K562 (cell line): ENCODE measurements around the gene LIPT1. TPM values are rescaled to one million over a fixed set of nuclear protein-coding genes. Genes with fewer than 3 reads are reported as not detected.

Experiments used
- ATAC-seq: fragments of 200-7000 bp; cut with Tn5 transposase; 3 replicates; pipeline ENCODE4 v1.9.1; 2020; ENCODE audit warnings: moderate library complexity
- BruUV-seq: library from RNA; stranded (reverse); fragments of 400-500 nt; replicated peaks from 2 replicates; lab custom pipeline; 2021; lab: Mats Ljungman, UMichigan
- CTCF ChIA-PET: fragments of 300-600 bp; formaldehyde crosslinking; extraction: SDS; loops from one replicate; lab custom pipeline; 2021; ENCODE audit warnings: low intra/inter-chr PET ratio; lab: Yijun Ruan, JAX
- POLR2A ChIA-PET: fragments of 300-600, 350-650 bp; sonication (Branson Sonifier 250); formaldehyde crosslinking; extraction: SDS; loops from one replicate; lab custom pipeline; 2021; ENCODE audit warnings: antibody characterized with exemption, inconsistent platforms; lab: Yijun Ruan, JAX
- DNase-seq, 4 experiments: peaks; one replicate each; pipeline versions ENCODE4 v3.0.0 to v3.0.0-alpha.2; 2011 to 2018; ENCODE audit warnings: low spot score in 3 of 4, mixed read lengths in 3 of 4; ENCODE audit errors: extremely low read depth in 1 of 4
- FAIRE-seq: peaks from 2 replicates; lab custom pipeline; 2011; peaks lifted over from hg19 to GRCh38; lab: Jason Lieb, UNC
- H2AFZ ChIP-seq: 2 replicates; pipeline ENCODE4 v1.6.0; 2011; ENCODE audit warnings: low read depth, low read length, control low read depth, inconsistent platforms
- H3K27ac ChIP-seq: fragments of 200-600 bp; 3 replicates; pipeline ENCODE4 v1.8.0; 2011; ENCODE audit warnings: low read depth, mild to moderate bottlenecking, control low read depth, inconsistent platforms, low read length, moderate library complexity, mixed read lengths; ENCODE audit errors: extremely low read depth
- H3K27me3 ChIP-seq, 2 experiments: fragments of 300-600 bp in 1 of 2; 2 replicates in 1 of 2; 3 replicates in 1 of 2; pipeline versions ENCODE4 v1.6.0 to v1.8.0; 2011; ENCODE audit warnings: inconsistent platforms in 2 of 2, low read length in 2 of 2, mild to moderate bottlenecking in 1 of 2, mixed read lengths in 1 of 2, moderate library complexity in 1 of 2; ENCODE audit not compliant: control insufficient read depth in 2 of 2, insufficient read depth in 2 of 2
- H3K36me3 ChIP-seq: fragments of 300-600 bp; 3 replicates; pipeline ENCODE4 v1.8.0; 2011; ENCODE audit warnings: mild to moderate bottlenecking, low read length, inconsistent platforms; ENCODE audit not compliant: control insufficient read depth, insufficient read depth
- H3K4me1 ChIP-seq, 2 experiments: fragments of 200-600 bp in 1 of 2; replicated peaks in 1 of 2; 2 replicates in 1 of 2; 3 replicates in 1 of 2; pipeline versions ENCODE4 v1.5.1 to v1.8.0; 2011; ENCODE audit warnings: inconsistent platforms in 2 of 2, low read length in 2 of 2, mild to moderate bottlenecking in 1 of 2, mixed read lengths in 1 of 2, moderate library complexity in 1 of 2; ENCODE audit not compliant: control insufficient read depth in 2 of 2, insufficient read depth in 2 of 2
- H3K4me2 ChIP-seq: 2 replicates; pipeline ENCODE4 v1.6.1; 2011; ENCODE audit warnings: low read length, control low read depth, inconsistent platforms, mixed read lengths; ENCODE audit not compliant: insufficient read depth
- H3K4me3 ChIP-seq: fragments of 200-600 bp; sonication (generic), shearing (Covaris generic); 2 replicates; pipeline ENCODE4 v1.5.1; 2016; ENCODE audit warnings: control low read depth, inconsistent platforms
- H3K79me2 ChIP-seq: fragments of 200-600 bp; 3 replicates; pipeline ENCODE4 v1.8.0; 2011; ENCODE audit warnings: low read length, inconsistent platforms; ENCODE audit not compliant: control insufficient read depth, insufficient read depth
- H3K9ac ChIP-seq, 2 experiments: 2 replicates each; pipeline versions ENCODE4 v1.6.0 to v1.6.1; 2011; ENCODE audit warnings: low read depth in 2 of 2, low read length in 2 of 2, control low read depth in 1 of 2, inconsistent platforms in 1 of 2, mild to moderate bottlenecking in 1 of 2, mixed read lengths in 1 of 2; ENCODE audit not compliant: insufficient read depth in 1 of 2
- H3K9me1 ChIP-seq: one replicate; pipeline ENCODE4 v1.6.0; 2011; ENCODE audit warnings: inconsistent platforms, mild to moderate bottlenecking, low read length, moderate library complexity; ENCODE audit not compliant: control insufficient read depth, insufficient read depth
- H3K9me3 ChIP-seq: replicated peaks from 2 replicates; pipeline ENCODE4 v1.5.1; 2011; ENCODE audit warnings: low read depth, low read length, inconsistent platforms; ENCODE audit not compliant: control insufficient read depth, insufficient read depth
- H4K20me1 ChIP-seq: replicated peaks from 2 replicates; pipeline ENCODE4 v1.6.1; 2011; ENCODE audit warnings: low read length, inconsistent platforms, mixed read lengths; ENCODE audit not compliant: control insufficient read depth, insufficient read depth
- BACH1 ChIP-seq: fragments of 200-800 bp; sonication (Bioruptor generic); IDR thresholded peaks from 2 replicates; pipeline ENCODE4 v1.6.1; 2016; ENCODE audit warnings: missing genetic modification characterization, missing compliant biosample characterization
- FOXJ3 ChIP-seq: sonication (generic); formaldehyde crosslinking; IDR thresholded peaks from 2 replicates; pipeline ENCODE4 v1.4.0; 2020; ENCODE audit warnings: mild to moderate bottlenecking, missing genetic modification reagents
- GTF2E2 ChIP-seq: fragments of 200-800 bp; sonication (Bioruptor generic); IDR thresholded peaks from 2 replicates; pipeline ENCODE4 v1.6.1; 2016; ENCODE audit warnings: missing genetic modification characterization, missing compliant biosample characterization
- MEF2D ChIP-seq: conservative IDR thresholded peaks from 2 replicates; pipeline ENCODE4 v1.6.1; 2016; ENCODE audit warnings: low read depth, missing genetic modification characterization, missing compliant biosample characterization
- MYC ChIP-seq, 2 experiments: fragments of 250-450 bp in 1 of 2; sonication (Bioruptor Pico) in 1 of 2; IDR thresholded peaks; 2 replicates each; pipeline versions ENCODE4 v1.5.1 to v1.6.1; 2012 to 2021; ENCODE audit warnings: low read depth in 2 of 2, borderline replicate concordance in 1 of 2, improper control_type of control experiment in 1 of 2, low read length in 1 of 2, mild to moderate bottlenecking in 1 of 2, moderate library complexity in 1 of 2
- PCBP2 ChIP-seq: fragments of 200-400 bp; formaldehyde crosslinking; IDR thresholded peaks from 2 replicates; pipeline ENCODE4 v1.6.1; 2018; ENCODE audit warnings: low read length, low read depth, mild to moderate bottlenecking, moderate library complexity; ENCODE audit not compliant: poor library complexity, severe bottlenecking
- PRDM10 ChIP-seq: fragments of 450-650 bp; IDR thresholded peaks from 2 replicates; pipeline ENCODE4 v1.6.1; 2018; ENCODE audit not compliant: partially characterized antibody
- PRPF4 ChIP-seq: fragments of 200-400 bp; formaldehyde crosslinking; IDR thresholded peaks from one replicate; pipeline ENCODE4 v1.6.1; 2017; ENCODE audit warnings: low read length, low read depth, mild to moderate bottlenecking; ENCODE audit not compliant: insufficient read depth, poor library complexity, severe bottlenecking
- PTTG1 ChIP-seq: fragments of 450-650 bp; IDR thresholded peaks from 2 replicates; pipeline ENCODE4 v1.6.1; 2016; ENCODE audit warnings: low read depth, mild to moderate bottlenecking, missing genetic modification characterization, missing compliant biosample characterization
- RFX5 ChIP-seq: IDR thresholded peaks from 2 replicates; pipeline ENCODE4 v1.6.1; 2011; ENCODE audit warnings: low read depth, mild to moderate bottlenecking, improper control_type of control experiment, low read length
- SETDB1 ChIP-seq: IDR thresholded peaks from one replicate; pipeline ENCODE4 v1.6.1; 2012; ENCODE audit warnings: low read length, control low read depth, inconsistent platforms
- ZNF347 ChIP-seq: fragments of 450-650 bp; formaldehyde crosslinking; IDR thresholded peaks from 2 replicates; pipeline ENCODE4 v1.4.0; 2020; ENCODE audit warnings: low read depth, mild to moderate bottlenecking, moderate library complexity
- ZNF57 ChIP-seq: fragments of 450-650 bp; formaldehyde crosslinking; IDR thresholded peaks from 2 replicates; pipeline ENCODE4 v1.4.0; 2020; ENCODE audit warnings: mild to moderate bottlenecking, moderate library complexity
- ZNF740 ChIP-seq, 3 experiments: fragments of 200-800 bp in 1 of 3; sonication (Bioruptor generic) in 1 of 3; sonication (generic) in 1 of 3; formaldehyde crosslinking in 1 of 3; IDR thresholded peaks; 2 replicates each; pipeline versions ENCODE4 v1.6.1 to v1.8.0; 2016 to 2022; ENCODE audit warnings: mild to moderate bottlenecking in 2 of 3, missing compliant biosample characterization in 2 of 3, missing genetic modification characterization in 2 of 3, missing genetic modification reagents in 1 of 3
- ZNF780A ChIP-seq: fragments of 250-450 bp; sonication (Bioruptor Pico); IDR thresholded peaks from 2 replicates; pipeline ENCODE4 v1.5.0; 2021; ENCODE audit warnings: mild to moderate bottlenecking
- WGBS: fragments of 100-300 bp; shearing (Covaris generic); methylation state at CpG from one replicate; pipeline ENCODE4 v1.1.6; 2016; ENCODE audit warnings: low coverage, mixed read lengths; ENCODE audit not compliant: insufficient coverage; ENCODE audit errors: missing lambda C conversion rate; 5-methylcytosine and 5-hydroxymethylcytosine counted together
- in situ Hi-C: fragments of 300-500 bp; cut with MboI; formaldehyde crosslinking; loops from 4 replicates; pipeline ENCODE4 v1.15.0; 2018; ENCODE audit warnings: inconsistent platforms, mixed read lengths
- intact Hi-C: fragments of 100-400 bp; cut with micrococcal nuclease; formaldehyde crosslinking; loops from 2 replicates; pipeline ENCODE4 v1.14.2; 2022
- polyA plus RNA-seq, 8 experiments: library from polyadenylated mRNA; depleted of rRNA in 4 of 8; stranded (reverse) in 5 of 8; unstranded in 3 of 8; fragments of >200 nt; fragmentation: Nextera tagmentation in 2 of 8; fragmentation: Illumina TruSeq in 1 of 8; extraction: Ambion mirVana in 2 of 8; extraction: Trizol in 1 of 8; gene quantifications; 2 replicates each; pipeline versions ENCODE4 v1.2.1 to v1.2.3, GENCODE V29; 2011 to 2014; ENCODE audit warnings: inconsistent platforms in 1 of 8, missing spikeins in 1 of 8
- total RNA-seq, 7 experiments: library from RNA; depleted of rRNA in 6 of 7; stranded (reverse); fragments of >200 nt in 6 of 7; fragmentation: Illumina TruSeq in 2 of 7; extraction: Trizol in 2 of 7; gene quantifications; 2 replicates each; pipeline versions ENCODE4 v1.2.1 to v1.2.3, GENCODE V29; 2011 to 2021; ENCODE audit warnings: low replicate concordance in 1 of 7
- TF ChIP-seq, protein P1 (sequence below): fragments of 200-400 bp; formaldehyde crosslinking; IDR thresholded peaks from 2 replicates; pipeline ENCODE4 v1.6.1; 2017; ENCODE audit warnings: mild to moderate bottlenecking, low read depth, low read length, moderate library complexity

LIPT1 gene
- total and polyA plus RNA-seq, 9 of the 15 experiments (the other 6 are each of a cell fraction or from before 2014, with no cell fraction given) = 6.4 to 18.3 (median 11.6) TPM

GRCh38 chr2:99112617-99113016 is 42.1 kb upstream of the LIPT1 start:
- H3K9me3 ChIP-seq = no peaks in the 10 kb centered on the region
- no peak overlapping the region for H2AFZ ChIP-seq
- no peak overlapping the region for H3K4me2 ChIP-seq
- intact Hi-C loops = no loop called here
- in situ Hi-C loops = no loop called here
- H3K27ac ChIP-seq = no peak overlapping the region
- no peaks in the 10 kb centered on the region for H3K9me1 ChIP-seq
- no TSS peak for BruUV-seq
- 8% methylated on average over 4 of the region's 4 CpGs for WGBS
- no peaks in the 10 kb centered on the region for H3K4me1 ChIP-seq
- POLR2A ChIA-PET = no interaction called here
- CTCF ChIA-PET = no interaction called here
- H4K20me1 ChIP-seq = no peaks in the 10 kb centered on the region
- no peak overlapping the region for H3K9ac ChIP-seq
- no peaks in the 10 kb centered on the region for H3K79me2 ChIP-seq
- H3K36me3 ChIP-seq = no peaks in the 10 kb centered on the region
- 0 out of 5 replicates have a peak, but pooled peaks cover 0 to 2% of the 10 kb centered on the region in 2 experiments for H3K27me3 ChIP-seq
- no peak overlapping the region for H3K4me3 ChIP-seq
- FAIRE-seq (no peak), DNase-seq (no peak), ATAC-seq (no peak)
- TF ChIP-seq SETDB1 (no peak), ZNF740 (CRISPR knock-in tag; IDR thresholded peaks at IDR 0.05) (no peak), ZNF740 (tag; IDR thresholded peaks at IDR 0.05) (no peak), BACH1 (tag) (no peak), FOXJ3 (CRISPR knock-in tag) (no peak), ZNF347 (CRISPR knock-in tag) (no peak), PRDM10 (no peak), PTTG1 (tag) (no peak), MYC (IDR thresholded peaks at IDR 0.05; ENCODE audit: low read depth, low read length) (no peak), MYC (CRISPR knock-in tag; IDR thresholded peaks at IDR 0.05; ENCODE audit: borderline replicate concordance, low read depth) (no peak), PCBP2 (no peak), ZNF780A (CRISPR knock-in tag) (no peak), RFX5 (no peak), GTF2E2 (tag) (no peak), ZNF57 (CRISPR knock-in tag) (no peak), MEF2D (tag) (no peak), PRPF4 (no peak)
- TF ChIP-seq, protein P1, sequence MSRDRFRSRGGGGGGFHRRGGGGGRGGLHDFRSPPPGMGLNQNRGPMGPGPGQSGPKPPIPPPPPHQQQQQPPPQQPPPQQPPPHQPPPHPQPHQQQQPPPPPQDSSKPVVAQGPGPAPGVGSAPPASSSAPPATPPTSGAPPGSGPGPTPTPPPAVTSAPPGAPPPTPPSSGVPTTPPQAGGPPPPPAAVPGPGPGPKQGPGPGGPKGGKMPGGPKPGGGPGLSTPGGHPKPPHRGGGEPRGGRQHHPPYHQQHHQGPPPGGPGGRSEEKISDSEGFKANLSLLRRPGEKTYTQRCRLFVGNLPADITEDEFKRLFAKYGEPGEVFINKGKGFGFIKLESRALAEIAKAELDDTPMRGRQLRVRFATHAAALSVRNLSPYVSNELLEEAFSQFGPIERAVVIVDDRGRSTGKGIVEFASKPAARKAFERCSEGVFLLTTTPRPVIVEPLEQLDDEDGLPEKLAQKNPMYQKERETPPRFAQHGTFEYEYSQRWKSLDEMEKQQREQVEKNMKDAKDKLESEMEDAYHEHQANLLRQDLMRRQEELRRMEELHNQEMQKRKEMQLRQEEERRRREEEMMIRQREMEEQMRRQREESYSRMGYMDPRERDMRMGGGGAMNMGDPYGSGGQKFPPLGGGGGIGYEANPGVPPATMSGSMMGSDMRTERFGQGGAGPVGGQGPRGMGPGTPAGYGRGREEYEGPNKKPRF = no peak
